Liver (tissue), 9 donors: ENCODE results near the gene NUDT4. TPM values are rescaled to one million over a fixed set of nuclear protein-coding genes. Genes with fewer than 3 reads are reported as not detected.
"Not testable (repeated sequence)": the region's sequence is repeated elsewhere in the genome, so short reads cannot be mapped to it uniquely, and the experiment has no call there.

ENCODE experiments used
- DNase-seq: peaks from one replicate; pipeline ENCODE4 v3.0.0-alpha.2; 2017; ENCODE audit warnings: low spot score
- H3K27ac ChIP-seq, 2 donors: one replicate each; pipeline ENCODE4 v1.7.0; 2013; ENCODE audit warnings: inconsistent platforms in 2 of 2, low read length in 2 of 2, control low read depth in 1 of 2, low read depth in 1 of 2, mild to moderate bottlenecking in 1 of 2
- H3K27me3 ChIP-seq, 4 donors: one replicate each; pipeline versions ENCODE4 v1.6.1 to v1.7.0; 2013; ENCODE audit warnings: low read length in 3 of 4, inconsistent platforms in 1 of 4, mild to moderate bottlenecking in 1 of 4, moderate library complexity in 1 of 4; ENCODE audit not compliant: control insufficient read depth in 4 of 4, insufficient read depth in 4 of 4
- H3K36me3 ChIP-seq, 4 donors: one replicate each; pipeline versions ENCODE4 v1.6.1 to v1.7.0; 2013; ENCODE audit warnings: low read length in 3 of 4, mild to moderate bottlenecking in 3 of 4, low read depth in 1 of 4, moderate library complexity in 1 of 4; ENCODE audit not compliant: control insufficient read depth in 4 of 4, insufficient read depth in 3 of 4
- H3K4me1 ChIP-seq, 4 donors: one replicate each; pipeline versions ENCODE4 v1.6.1 to v1.7.0; 2013; ENCODE audit warnings: low read length in 3 of 4, mild to moderate bottlenecking in 3 of 4, moderate library complexity in 1 of 4; ENCODE audit not compliant: control insufficient read depth in 4 of 4, insufficient read depth in 4 of 4
- H3K4me3 ChIP-seq, 3 donors: one replicate each; pipeline versions ENCODE4 v1.6.1 to v1.7.0; 2013; ENCODE audit warnings: low read length in 3 of 3, control low read depth in 1 of 3, low read depth in 1 of 3, mild to moderate bottlenecking in 1 of 3
- H3K9ac ChIP-seq, 2 donors: one replicate each; pipeline ENCODE4 v1.7.0; 2013; ENCODE audit warnings: low read length in 2 of 2, mild to moderate bottlenecking in 2 of 2, moderate library complexity in 2 of 2, control low read depth in 1 of 2, low read depth in 1 of 2
- H3K9me3 ChIP-seq, 4 donors: one replicate each; pipeline versions ENCODE4 v1.6.1 to v1.7.0; 2013; ENCODE audit warnings: low read length in 3 of 4; ENCODE audit not compliant: control insufficient read depth in 4 of 4
- ATF3 ChIP-seq: IDR thresholded peaks from 2 replicates; pipeline ENCODE4 v1.6.1; 2016; ENCODE audit warnings: antibody characterized with exemption
- CTCF ChIP-seq: fragments of 150-350 bp; IDR thresholded peaks from 2 replicates; pipeline ENCODE4 v1.5.1; 2017; ENCODE audit warnings: improper control_type of control experiment, low read depth, low read length; ENCODE audit not compliant: missing input control
- EGR1 ChIP-seq, 2 donors: IDR thresholded peaks; 2 replicates each; pipeline ENCODE4 v1.6.1; 2016 to 2018; ENCODE audit warnings: antibody characterized with exemption in 2 of 2, low read depth in 2 of 2
- FOXA1 ChIP-seq: IDR thresholded peaks from 2 replicates; pipeline ENCODE4 v1.6.1; 2016; ENCODE audit warnings: antibody characterized with exemption
- FOXA2 ChIP-seq: IDR thresholded peaks from 2 replicates; pipeline ENCODE4 v1.6.1; 2016; ENCODE audit warnings: antibody characterized with exemption
- GABPA ChIP-seq, 2 donors: IDR thresholded peaks in 1 of 2; conservative IDR thresholded peaks in 1 of 2; 2 replicates each; pipeline ENCODE4 v1.6.1; 2016; ENCODE audit warnings: antibody characterized with exemption in 2 of 2, mild to moderate bottlenecking in 1 of 2, moderate library complexity in 1 of 2
- HNF4A ChIP-seq, 2 donors: conservative IDR thresholded peaks; 2 replicates each; pipeline ENCODE4 v1.6.1; 2016; ENCODE audit warnings: antibody characterized with exemption in 2 of 2, mild to moderate bottlenecking in 2 of 2
- HNF4G ChIP-seq: IDR thresholded peaks from 2 replicates; pipeline ENCODE4 v1.6.1; 2016; ENCODE audit warnings: antibody characterized with exemption
- JUND ChIP-seq, 2 donors: IDR thresholded peaks; 2 replicates each; pipeline ENCODE4 v1.6.1; 2016; ENCODE audit warnings: antibody characterized with exemption in 2 of 2
- MAX ChIP-seq: IDR thresholded peaks from 2 replicates; pipeline ENCODE4 v1.6.1; 2016; ENCODE audit warnings: antibody characterized with exemption
- NR2F2 ChIP-seq: IDR thresholded peaks from 2 replicates; pipeline ENCODE4 v1.6.1; 2016; ENCODE audit warnings: antibody characterized with exemption
- RAD21 ChIP-seq, 2 donors: IDR thresholded peaks; 2 replicates each; pipeline ENCODE4 v1.6.1; 2016; ENCODE audit warnings: antibody characterized with exemption in 2 of 2, mild to moderate bottlenecking in 2 of 2
- REST ChIP-seq: IDR thresholded peaks from 2 replicates; pipeline ENCODE4 v1.6.1; 2016; ENCODE audit warnings: antibody characterized with exemption, mild to moderate bottlenecking
- RXRA ChIP-seq, 2 donors: IDR thresholded peaks; 2 replicates each; pipeline ENCODE4 v1.6.1; 2017 to 2018; ENCODE audit warnings: antibody characterized with exemption in 2 of 2, mild to moderate bottlenecking in 1 of 2
- SP1 ChIP-seq: IDR thresholded peaks from 2 replicates; pipeline ENCODE4 v1.6.1; 2018; ENCODE audit warnings: antibody characterized with exemption, mild to moderate bottlenecking
- TAF1 ChIP-seq: conservative IDR thresholded peaks from 2 replicates; pipeline ENCODE4 v1.6.1; 2016; ENCODE audit warnings: antibody characterized with exemption, mild to moderate bottlenecking
- YY1 ChIP-seq: IDR thresholded peaks from 2 replicates; pipeline ENCODE4 v1.6.1; 2016; ENCODE audit warnings: antibody characterized with exemption, mild to moderate bottlenecking
- ZBTB33 ChIP-seq: IDR thresholded peaks from 2 replicates; pipeline ENCODE4 v1.6.1; 2016; ENCODE audit warnings: antibody characterized with exemption
- WGBS: extraction: QIAGEN DNeasy Blood & Tissue Kit; methylation state at CpG from one replicate; pipeline ENCODE4 v1.1.7; 2013; 5-methylcytosine and 5-hydroxymethylcytosine counted together
- polyA plus RNA-seq, 2 donors: library from polyadenylated mRNA; stranded (reverse) in 1 of 2; unstranded in 1 of 2; fragments of 200-250 nt in 1 of 2; fragments of >200 nt in 1 of 2; fragmentation: Nextera tagmentation in 1 of 2; extraction: Ambion mirVana in 1 of 2; gene quantifications; one replicate each; pipeline versions ENCODE4 v1.2.1 to v1.2.3, GENCODE V29; 2013 to 2015
- total RNA-seq, 2 donors: library from RNA; depleted of rRNA; stranded (reverse); fragments of >200 nt; gene quantifications; one replicate each; pipeline ENCODE4 v1.2.3, GENCODE V29; 2014
- donor health status: healthy.
- donor health status: healthy.
- donor health status: healthy.
- donor health status: healthy.
- donor health status: healthy.

NUDT4 gene
- total and polyA plus RNA-seq, 4 donors, result 8.9 to 141 (median 11.9) TPM

GRCh38 chr12:93430280-93430679 is 52.6 kb downstream of the NUDT4 start:
- no peaks in the 10 kb centered on the region for H3K36me3 ChIP-seq
- no peak for DNase-seq
- no peak overlapping the region for H3K27ac ChIP-seq
- no peaks in the 10 kb centered on the region for H3K27me3 ChIP-seq
- peaks cover 0 to 9% (median 3%) of the 10 kb centered on the region in 4 donors for H3K4me1 ChIP-seq
- TF ChIP-seq TAF1 (no peak), RXRA (IDR thresholded peaks at IDR 0.05) (no peak), GABPA (IDR thresholded peaks at IDR 0.05 in 1 of 2, conservative IDR thresholded peaks at IDR 0.05 in 1 of 2) (no peak), EGR1 (IDR thresholded peaks at IDR 0.05; ENCODE audit: low read depth in 2 of 2) (no peak), YY1 (no peak), ATF3 (no peak), JUND (IDR thresholded peaks at IDR 0.05) (no peak), RAD21 (IDR thresholded peaks at IDR 0.05) (no peak), MAX (no peak), SP1 (no peak), NR2F2 (no peak), REST (no peak), FOXA2 (no peak), HNF4G (no peak), ZBTB33 (no peak), HNF4A (conservative IDR thresholded peaks at IDR 0.05) (no peak), CTCF (no peak), FOXA1 (no peak)
- no peak overlapping the region for H3K4me3 ChIP-seq
- no peaks in the 10 kb centered on the region for H3K9me3 ChIP-seq
- WGBS, result 93% methylated on average over 4 of the region's 4 CpGs
- H3K9ac ChIP-seq, result no peak overlapping the region

- DNase-seq, H3K9me3 ChIP-seq, H3K27me3 ChIP-seq, H3K4me3 ChIP-seq, H3K36me3 ChIP-seq, H3K4me1 ChIP-seq, H3K27ac ChIP-seq, H3K9ac ChIP-seq: not testable (repeated sequence)
- WGBS, result 95% methylated on average over 6 of the region's 6 CpGs
Measured at GRCh38 chr12:93432031-93432430, 54.3 kb downstream of the NUDT4 start.
